ENCODE data around the gene CLRN3. TPM values are rescaled to one million over a fixed set of nuclear protein-coding genes. Genes with fewer than 3 reads are reported as not detected.

Gene CLRN3
- polyA plus RNA-seq, 1 donor from 2014 or later: not detected

DNA sequence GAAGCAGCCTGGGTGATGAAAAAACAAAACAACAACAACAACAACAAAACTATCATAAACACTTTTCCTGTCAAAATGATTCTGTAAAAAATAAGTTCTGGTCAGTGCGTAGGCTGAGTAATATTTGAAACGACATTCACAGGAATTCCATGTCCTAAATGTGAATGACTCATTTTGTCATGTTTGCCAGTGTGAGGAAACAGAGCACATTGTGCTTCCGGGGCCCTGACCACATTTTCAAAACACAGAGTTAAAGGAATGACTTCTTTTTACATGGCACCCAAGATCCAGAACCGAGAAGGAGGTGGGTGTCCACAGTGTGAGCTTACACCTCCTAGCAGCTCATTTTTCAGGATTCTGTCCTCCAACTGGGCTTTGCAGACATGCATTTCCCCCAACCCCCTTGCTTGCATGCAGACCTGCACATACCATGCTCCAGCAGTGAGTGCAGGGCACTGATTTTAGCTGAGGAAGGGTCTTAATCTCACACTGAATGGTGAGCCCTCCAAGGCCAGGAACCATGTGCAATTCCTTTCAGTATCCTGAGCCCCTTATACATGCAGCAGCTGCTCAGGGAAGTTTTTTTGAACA, 3.0 kb downstream of the CLRN3 start:
- no peaks in the 10 kb centered on the region for H3K27me3 ChIP-seq (ENCODE audit: insufficient read depth, low read depth, low read length)
- no peak overlapping the region for H3K4me2 ChIP-seq (ENCODE audit: low read length)
- H3K79me2 ChIP-seq (replicated peaks; ENCODE audit: insufficient read depth, low read length): no peaks in the 10 kb centered on the region
- no peak overlapping the region for H3K9ac ChIP-seq (ENCODE audit: low read length)
- no peaks in the 10 kb centered on the region for H4K20me1 ChIP-seq (ENCODE audit: insufficient read depth)
- H3F3A ChIP-seq (ENCODE audit: insufficient read depth, low read length, poor library complexity, severe bottlenecking): no peaks in the 10 kb centered on the region
- TF ChIP-seq EP300 (conservative IDR thresholded peaks at IDR 0.05; ENCODE audit: poor library complexity, severe bottlenecking): no peak
- no peaks in the 10 kb centered on the region for H3K36me3 ChIP-seq (ENCODE audit: insufficient read depth, low read length)
- no peak overlapping the region for H3K4me3 ChIP-seq (ENCODE audit: low read length)
- H3K9me3 ChIP-seq (ENCODE audit: low read length): no peaks in the 10 kb centered on the region
- no peaks in the 10 kb centered on the region for H3K9me2 ChIP-seq (ENCODE audit: insufficient read depth, low read length)
- H3K27ac ChIP-seq (ENCODE audit: low read length): no peak overlapping the region
- H2AFZ ChIP-seq (ENCODE audit: low read depth, low read length): no peak overlapping the region

DNA sequence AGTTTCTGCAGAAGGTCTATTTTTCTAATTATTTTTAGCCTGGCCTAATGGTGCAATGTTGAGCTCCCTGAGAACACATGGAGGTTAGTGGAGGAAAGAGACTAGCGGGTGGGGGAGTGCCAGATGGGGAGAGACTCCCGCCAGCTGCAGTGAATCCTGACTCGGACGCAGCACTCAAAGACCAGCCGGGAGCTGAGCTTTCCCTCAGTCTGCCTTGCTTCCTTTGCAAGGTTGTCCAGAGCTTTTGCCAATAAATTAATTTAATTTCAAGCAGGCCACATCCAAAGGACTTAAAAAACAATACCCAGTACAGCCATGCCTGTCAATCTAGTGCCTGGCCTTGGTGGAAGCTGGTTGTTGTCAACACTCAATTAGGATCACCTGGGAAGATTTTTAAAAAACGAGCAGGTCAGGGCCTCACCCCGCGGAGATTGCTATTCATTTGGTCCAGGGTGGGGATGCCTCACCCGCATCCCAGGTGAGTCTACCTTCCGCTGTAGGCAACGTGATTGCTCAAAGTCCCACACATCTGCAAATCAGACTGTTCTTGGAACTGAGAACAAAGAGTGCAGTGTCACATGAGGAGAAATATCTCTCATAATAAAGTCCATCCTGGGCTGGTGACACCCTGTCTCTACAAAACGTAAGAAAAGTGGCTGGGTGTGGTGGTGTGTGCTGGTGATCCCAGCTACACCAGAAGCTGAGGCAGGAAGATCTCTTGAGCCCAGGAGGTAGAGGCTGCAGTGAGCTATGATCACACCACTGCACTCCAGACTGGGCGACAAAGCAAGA, 4.0 kb downstream of the CLRN3 start:
- no peaks in the 10 kb centered on the region for H3K27me3 ChIP-seq (ENCODE audit: insufficient read depth, low read depth, low read length)
- no peak overlapping the region for H3K4me2 ChIP-seq (ENCODE audit: low read length)
- H3K4me3 ChIP-seq (ENCODE audit: low read length): no peak overlapping the region
- H3K79me2 ChIP-seq (replicated peaks; ENCODE audit: insufficient read depth, low read length): no peaks in the 10 kb centered on the region
- no peak for TF ChIP-seq TAF1 (IDR thresholded peaks at IDR 0.05; ENCODE audit: low read depth)
- TF ChIP-seq, protein P1, sequence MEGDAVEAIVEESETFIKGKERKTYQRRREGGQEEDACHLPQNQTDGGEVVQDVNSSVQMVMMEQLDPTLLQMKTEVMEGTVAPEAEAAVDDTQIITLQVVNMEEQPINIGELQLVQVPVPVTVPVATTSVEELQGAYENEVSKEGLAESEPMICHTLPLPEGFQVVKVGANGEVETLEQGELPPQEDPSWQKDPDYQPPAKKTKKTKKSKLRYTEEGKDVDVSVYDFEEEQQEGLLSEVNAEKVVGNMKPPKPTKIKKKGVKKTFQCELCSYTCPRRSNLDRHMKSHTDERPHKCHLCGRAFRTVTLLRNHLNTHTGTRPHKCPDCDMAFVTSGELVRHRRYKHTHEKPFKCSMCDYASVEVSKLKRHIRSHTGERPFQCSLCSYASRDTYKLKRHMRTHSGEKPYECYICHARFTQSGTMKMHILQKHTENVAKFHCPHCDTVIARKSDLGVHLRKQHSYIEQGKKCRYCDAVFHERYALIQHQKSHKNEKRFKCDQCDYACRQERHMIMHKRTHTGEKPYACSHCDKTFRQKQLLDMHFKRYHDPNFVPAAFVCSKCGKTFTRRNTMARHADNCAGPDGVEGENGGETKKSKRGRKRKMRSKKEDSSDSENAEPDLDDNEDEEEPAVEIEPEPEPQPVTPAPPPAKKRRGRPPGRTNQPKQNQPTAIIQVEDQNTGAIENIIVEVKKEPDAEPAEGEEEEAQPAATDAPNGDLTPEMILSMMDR (IDR thresholded peaks at IDR 0.05; ENCODE audit: poor library complexity, severe bottlenecking): no peak
- H3K27ac ChIP-seq (ENCODE audit: low read length): no peak overlapping the region
- H3K9me2 ChIP-seq (ENCODE audit: insufficient read depth, low read length): no peaks in the 10 kb centered on the region
- H3K36me3 ChIP-seq (ENCODE audit: insufficient read depth, low read length): no peaks in the 10 kb centered on the region
- no peaks in the 10 kb centered on the region for H4K20me1 ChIP-seq (ENCODE audit: insufficient read depth)
- H3K9ac ChIP-seq (ENCODE audit: low read length): no peak overlapping the region
- no peak overlapping the region for H2AFZ ChIP-seq (ENCODE audit: low read depth, low read length)
- H3K9me3 ChIP-seq (ENCODE audit: low read length): no peaks in the 10 kb centered on the region
- H3F3A ChIP-seq (ENCODE audit: insufficient read depth, low read length, poor library complexity, severe bottlenecking): no peaks in the 10 kb centered on the region

DNA sequence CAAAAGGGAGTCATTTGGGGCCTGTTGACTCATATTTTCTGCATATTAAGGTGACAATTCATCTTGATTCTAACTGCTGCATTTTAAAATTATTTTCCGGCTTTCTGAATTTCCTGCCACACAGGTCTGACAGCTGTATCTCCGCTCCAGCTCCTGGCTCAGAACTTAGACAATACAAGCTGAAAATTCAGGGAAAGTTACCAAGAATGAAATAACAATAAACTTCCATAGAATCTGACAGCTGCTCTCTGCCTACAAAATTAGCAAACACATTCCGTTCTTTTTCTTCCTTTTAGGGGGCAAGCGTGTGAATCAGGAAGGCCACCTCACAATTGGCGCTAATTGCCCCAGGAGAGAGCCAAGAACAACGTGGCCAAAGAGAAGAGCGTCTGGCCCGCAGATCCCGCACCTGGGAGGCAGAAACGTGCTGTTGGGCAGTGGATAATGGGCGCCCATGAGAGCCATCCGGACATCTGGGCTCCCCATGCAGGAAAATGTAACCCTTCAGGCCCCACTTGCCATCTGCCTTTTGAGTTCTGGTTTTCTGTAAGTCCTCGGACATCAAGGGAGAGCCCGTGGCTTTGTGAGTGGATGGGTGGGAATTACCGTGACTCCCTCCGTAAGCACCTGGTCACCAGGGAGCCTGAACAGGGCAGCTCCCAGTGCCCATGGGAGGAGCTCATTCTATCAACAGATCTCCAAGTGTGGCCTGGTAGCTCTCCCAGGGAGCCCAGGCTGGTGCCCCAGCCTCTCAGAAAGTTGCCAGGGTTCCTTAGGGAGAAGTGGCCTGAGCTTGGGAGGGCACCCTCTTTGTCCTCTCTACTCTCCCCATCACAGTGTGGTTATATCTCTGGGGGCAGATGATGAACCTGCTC, 5.0 kb downstream of the CLRN3 start:
- Histone ChIP-seq H3K27ac (ENCODE audit: low read length) (no peak overlapping the region), H3K27me3 (ENCODE audit: insufficient read depth, low read depth, low read length) (no peaks in the 10 kb centered on the region), H4K20me1 (ENCODE audit: insufficient read depth) (no peaks in the 10 kb centered on the region), H3K9me3 (ENCODE audit: low read length) (no peaks in the 10 kb centered on the region), H3K79me2 (replicated peaks; ENCODE audit: insufficient read depth, low read length) (no peaks in the 10 kb centered on the region), H2AFZ (ENCODE audit: low read depth, low read length) (no peak overlapping the region), H3K9ac (ENCODE audit: low read length) (no peak overlapping the region), H3F3A (ENCODE audit: insufficient read depth, low read length, poor library complexity, severe bottlenecking) (no peaks in the 10 kb centered on the region), H3K36me3 (ENCODE audit: insufficient read depth, low read length) (no peaks in the 10 kb centered on the region), H3K4me3 (ENCODE audit: low read length) (no peak overlapping the region), H3K4me2 (ENCODE audit: low read length) (no peak overlapping the region), H3K9me2 (ENCODE audit: insufficient read depth, low read length) (no peaks in the 10 kb centered on the region)
- TF ChIP-seq RAD21 (conservative IDR thresholded peaks at IDR 0.05) (no peak), POLR2AphosphoS5 (IDR thresholded peaks at IDR 0.05) (no peak), EP300 (conservative IDR thresholded peaks at IDR 0.05; ENCODE audit: poor library complexity, severe bottlenecking) (no peak), MXI1 (conservative IDR thresholded peaks at IDR 0.05; ENCODE audit: poor library complexity, severe bottlenecking) (no peak)
- TF ChIP-seq, protein P2, sequence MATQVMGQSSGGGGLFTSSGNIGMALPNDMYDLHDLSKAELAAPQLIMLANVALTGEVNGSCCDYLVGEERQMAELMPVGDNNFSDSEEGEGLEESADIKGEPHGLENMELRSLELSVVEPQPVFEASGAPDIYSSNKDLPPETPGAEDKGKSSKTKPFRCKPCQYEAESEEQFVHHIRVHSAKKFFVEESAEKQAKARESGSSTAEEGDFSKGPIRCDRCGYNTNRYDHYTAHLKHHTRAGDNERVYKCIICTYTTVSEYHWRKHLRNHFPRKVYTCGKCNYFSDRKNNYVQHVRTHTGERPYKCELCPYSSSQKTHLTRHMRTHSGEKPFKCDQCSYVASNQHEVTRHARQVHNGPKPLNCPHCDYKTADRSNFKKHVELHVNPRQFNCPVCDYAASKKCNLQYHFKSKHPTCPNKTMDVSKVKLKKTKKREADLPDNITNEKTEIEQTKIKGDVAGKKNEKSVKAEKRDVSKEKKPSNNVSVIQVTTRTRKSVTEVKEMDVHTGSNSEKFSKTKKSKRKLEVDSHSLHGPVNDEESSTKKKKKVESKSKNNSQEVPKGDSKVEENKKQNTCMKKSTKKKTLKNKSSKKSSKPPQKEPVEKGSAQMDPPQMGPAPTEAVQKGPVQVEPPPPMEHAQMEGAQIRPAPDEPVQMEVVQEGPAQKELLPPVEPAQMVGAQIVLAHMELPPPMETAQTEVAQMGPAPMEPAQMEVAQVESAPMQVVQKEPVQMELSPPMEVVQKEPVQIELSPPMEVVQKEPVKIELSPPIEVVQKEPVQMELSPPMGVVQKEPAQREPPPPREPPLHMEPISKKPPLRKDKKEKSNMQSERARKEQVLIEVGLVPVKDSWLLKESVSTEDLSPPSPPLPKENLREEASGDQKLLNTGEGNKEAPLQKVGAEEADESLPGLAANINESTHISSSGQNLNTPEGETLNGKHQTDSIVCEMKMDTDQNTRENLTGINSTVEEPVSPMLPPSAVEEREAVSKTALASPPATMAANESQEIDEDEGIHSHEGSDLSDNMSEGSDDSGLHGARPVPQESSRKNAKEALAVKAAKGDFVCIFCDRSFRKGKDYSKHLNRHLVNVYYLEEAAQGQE (IDR thresholded peaks at IDR 0.05; ENCODE audit: borderline replicate concordance): no peak
